ENCODE measurements around the gene SHB.

SHB gene

DNA sequence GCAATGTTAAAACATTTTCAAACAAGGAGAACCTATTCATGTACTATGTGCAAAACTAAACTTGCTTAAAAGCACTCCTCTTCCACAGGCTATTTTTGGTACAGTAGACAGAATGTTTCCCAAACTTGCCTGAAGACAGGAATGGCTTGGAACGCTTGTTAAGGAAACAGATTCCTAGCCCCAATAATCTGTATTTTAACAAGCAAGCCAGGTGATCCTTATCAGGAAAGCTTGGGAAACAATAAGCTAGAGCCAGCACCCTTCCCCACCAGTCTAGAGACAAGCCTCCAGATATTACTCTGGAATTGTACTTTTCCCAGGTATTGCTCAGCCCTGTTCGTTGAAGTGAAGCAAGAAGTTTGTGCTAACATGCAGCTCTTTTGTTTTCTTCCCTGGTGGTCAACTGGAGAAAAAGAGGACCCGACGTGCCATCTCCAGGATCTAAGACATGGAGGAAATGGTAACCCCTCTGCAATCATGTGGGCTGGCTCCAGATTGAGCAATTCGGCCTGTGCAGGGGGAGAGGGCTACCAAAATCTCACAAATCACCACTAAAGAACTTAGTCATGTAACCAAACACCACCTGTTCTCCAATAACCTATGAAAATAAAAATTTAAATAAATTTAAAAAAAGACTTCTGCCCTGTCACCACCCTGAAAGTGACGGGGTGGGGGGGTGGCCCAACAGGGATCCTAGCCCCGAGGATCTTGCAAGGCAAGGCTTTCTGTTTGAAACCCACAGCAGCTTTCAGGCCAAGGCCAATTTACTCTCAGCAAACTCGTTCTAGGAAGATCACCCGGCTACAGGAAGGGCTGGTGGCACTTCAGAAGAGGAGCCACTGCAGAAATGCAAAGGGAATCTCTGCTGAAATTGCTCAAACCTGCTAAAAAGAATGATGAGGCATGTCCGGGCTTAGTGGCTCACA lies 48.6 kb downstream of the SHB start:
- DNase-seq, result no peak

DNA sequence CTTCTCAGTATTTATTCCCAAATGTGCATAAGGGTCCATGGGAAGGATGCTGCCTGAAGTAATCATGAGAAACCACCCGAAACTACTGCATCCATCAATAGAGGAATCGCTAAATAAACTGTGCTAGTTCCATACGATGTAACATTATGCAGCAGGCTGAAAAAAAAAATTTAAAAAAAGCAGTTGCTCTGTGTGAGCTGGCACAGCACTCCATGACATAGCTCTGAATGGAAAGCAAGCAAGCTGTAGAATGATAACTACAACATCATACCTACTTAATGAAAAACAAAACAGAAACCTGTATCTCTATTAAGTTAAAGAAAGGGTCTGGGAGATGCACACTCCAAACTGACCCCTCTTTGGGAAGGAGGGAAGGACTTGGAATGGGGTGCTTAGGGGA lies 49.3 kb downstream of the SHB start:
- no peak for DNase-seq

DNA sequence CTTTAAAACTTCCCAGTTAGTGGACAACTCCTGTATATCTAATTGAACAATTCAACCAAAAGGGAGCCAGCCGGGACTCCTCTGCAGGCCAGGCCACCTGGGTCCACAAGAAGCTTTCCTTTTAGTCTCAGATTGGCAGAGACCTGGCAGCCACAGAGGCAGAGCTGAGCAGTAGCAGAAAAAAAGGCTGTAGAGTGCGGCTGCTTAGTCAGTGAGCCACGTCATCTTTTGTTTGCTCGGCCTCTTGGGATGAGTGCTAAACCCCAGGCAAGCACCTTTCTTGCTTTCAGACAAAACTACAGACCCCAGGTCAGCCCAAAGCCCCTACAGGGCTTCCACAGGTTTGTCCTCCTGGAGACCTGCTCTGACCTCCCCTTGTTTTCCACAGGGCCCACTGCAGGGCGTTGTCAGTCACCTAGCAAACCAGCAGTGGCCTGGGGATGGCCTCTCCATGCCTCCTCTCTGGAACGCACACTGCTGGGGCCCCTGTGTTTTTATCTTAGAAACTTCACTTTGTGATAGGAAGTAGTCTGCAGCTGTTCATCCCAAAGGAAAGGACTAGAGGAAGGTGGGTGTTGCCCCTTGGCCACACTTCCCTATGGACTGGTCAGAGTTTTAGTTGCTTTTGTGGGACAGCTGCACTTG lies 49.9 kb downstream of the SHB start:
- DNase-seq, result peak; percentile 11

DNA sequence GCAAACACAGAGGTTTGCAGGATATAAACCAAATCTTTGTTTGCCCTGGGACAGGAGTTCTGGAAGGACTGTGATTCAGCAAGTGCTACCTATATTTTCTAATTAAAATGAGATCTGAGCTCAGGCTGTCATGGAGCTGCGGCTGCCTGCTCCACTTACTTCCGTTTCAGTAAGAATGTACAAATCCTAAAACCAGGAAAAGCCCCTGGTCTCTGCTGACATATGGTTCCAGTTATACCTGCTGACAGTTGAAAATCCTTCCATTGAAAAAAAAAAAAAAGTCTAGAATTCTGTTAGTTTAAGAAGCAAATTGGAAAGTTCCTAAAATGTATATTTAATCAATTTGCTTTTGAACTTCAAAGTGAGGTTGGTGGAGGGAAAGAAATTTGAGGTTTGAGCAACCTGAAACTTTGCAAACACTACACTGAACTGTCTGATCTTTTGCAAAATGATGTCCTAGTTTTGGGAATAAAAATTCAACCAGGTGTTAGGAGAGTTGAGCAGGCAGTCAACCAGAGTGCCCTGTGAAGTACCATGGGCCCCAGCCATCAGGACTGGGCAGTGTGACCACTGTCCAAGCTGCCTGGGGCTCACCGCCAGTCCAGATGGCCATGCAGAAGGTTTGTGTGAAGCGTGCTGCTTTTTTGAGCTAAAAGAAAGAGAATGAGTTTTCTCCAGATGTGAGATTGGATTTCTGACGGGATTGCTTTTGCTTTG lies 50.6 kb downstream of the SHB start:
- DNase-seq, result no peak

DNA sequence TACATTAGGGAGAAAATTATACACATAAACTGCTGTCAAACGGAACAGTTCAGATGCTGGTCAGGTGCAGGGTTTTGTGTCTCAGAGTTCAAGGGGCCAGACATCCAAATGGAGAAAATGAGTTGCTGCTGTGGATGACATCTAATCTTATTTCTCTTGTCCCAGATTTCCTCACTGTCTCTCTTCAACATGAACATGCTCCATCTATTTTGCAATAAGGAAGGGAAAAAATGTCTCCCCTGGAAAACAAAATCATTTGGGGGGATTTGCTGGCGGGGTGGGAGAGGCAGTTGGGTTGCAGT lies 51.2 kb downstream of the SHB start:
- no peak for DNase-seq

DNA sequence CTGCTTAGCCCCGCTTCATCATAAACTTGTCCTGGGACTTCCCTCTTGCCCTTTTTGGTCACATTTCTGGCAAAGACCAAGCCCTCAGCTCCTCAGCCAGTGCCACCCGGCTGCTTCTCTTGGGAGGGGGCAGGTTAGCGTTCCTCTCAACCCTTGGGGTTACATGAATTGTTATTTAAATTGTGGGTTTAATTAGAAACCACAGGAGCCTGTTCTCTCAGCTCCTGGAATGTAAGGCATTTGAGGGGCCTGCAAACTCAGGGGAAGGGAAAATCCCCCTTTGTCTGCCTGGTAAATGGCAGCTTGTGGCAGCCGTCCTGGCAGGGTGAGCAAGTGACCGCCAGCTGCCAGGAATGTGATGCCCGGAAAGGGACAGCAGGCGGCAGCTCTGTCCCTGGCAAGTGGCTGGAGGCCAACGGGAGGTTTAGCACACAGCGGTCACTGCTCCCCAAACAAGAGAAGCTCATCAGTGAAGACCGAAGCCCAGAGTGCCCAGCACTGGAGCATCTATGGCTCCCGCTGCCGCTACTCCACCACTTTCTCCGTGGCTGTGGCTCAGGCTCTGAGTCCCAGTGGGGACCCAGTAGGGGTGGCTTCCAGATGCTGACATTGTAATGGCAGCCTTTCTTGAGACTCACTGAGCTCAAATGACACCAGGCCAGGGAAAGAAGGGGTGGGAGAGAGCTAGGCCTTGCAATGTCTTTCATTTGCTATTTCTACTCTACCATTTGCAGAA lies 51.7 kb downstream of the SHB start:
- DNase-seq, result peak; percentile 15

DNA sequence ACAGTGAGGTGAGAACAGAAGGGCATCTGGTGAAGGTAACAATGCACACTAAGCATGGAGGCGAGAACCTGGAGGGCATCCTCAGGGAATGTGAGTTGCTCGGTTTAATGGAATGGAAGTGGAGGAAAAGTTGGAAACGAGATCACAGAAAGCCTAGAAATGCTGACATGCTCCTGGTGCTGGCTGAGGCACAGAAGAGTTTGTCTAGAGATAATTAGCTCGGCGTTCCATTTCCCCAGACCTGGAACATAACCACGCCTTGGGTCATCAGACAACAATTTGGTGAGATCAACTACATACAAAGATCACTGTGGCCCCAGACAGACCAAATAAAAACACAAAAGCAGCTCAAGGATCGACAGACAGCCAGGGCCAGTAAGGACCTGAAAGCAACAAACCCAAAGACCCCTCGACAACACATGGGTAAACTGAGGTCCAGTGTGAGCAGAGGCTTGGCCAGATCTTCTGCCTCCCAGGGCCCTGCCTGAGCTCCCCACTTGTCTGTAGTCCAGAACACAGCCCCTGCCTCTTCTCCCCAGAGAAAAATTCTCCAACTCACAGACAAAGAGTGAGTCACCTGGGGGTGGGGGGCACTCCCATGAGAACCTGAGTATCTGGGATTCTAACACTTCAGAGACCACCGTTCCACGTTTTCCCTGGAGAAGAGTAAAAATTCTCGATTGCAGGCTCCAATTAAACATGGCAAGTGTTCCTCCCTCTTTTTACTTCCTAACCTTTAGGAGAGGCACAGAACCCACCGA lies 52.5 kb downstream of the SHB start:
- DNase-seq, result no peak

DNA sequence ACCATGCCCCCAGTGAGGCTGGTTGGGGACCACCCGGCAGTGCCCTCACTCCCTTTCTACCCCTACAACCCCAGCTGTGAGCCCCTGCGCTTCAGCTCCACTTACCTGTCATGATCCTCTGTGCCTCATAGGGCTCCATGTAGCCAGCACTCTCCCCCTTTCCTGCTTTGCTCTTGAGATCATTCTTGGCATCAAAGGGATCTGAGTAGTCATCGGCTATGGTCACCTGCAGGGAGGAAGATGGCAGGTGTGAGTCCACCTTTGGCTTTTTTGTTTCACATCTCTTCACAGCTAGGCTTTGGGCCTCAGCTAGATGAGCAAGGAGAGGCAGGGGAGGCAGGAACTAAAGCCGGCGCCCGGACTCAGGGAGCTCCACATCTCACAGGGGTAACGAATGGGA lies 53.1 kb downstream of the SHB start:
- no peak for DNase-seq

DNA sequence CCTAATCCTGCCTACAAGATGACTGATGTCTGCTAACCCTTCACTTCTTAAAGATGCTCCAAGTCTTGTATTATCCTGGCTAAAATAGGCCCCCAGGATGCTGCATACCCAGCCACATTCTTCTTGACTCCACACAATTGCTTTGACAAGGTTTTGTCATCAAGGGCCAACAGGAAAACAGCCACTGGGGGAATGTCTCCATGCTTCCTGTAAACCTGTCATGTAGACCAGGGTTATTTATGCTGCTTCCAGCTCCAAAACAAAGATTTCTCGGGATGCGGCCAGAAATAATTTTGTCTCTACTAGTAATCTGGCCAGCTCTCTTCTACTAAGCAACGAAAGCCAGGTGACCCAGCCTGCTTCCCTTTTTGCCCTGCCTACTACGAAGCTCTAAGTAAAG lies 53.8 kb downstream of the SHB start:
- DNase-seq, result no peak

DNA sequence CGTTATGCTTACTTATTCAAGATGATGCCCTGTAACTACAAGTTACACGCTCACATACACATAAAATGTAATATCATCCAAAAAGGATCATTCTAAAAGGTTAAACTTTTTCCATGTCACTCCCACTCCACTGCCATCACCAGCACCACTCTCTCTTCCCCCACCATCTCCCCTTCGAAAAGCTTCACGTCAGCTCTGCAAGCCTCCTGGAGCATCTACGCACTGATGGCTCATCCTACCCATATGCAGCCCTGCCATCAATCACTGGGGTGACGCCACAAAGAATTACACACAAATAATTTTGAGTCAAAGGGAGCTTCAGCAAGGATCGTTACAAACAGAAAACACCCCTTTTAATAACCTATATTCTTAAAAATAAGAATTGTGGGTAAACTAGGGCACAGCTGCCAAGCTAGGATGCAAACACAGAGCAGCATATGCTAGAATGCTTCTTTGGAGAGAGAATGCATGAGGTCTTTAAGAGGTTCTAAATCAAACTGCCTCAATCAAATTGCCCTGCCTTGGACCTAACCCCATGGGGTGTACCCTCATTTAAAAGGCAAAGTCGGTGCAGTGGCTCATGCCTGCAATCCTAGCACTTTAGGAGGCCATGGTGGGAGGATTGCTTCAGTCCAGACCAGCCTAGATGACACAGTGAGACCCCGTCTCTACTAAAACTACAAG lies 56.1 kb downstream of the SHB start:
- no peak for DNase-seq

DNA sequence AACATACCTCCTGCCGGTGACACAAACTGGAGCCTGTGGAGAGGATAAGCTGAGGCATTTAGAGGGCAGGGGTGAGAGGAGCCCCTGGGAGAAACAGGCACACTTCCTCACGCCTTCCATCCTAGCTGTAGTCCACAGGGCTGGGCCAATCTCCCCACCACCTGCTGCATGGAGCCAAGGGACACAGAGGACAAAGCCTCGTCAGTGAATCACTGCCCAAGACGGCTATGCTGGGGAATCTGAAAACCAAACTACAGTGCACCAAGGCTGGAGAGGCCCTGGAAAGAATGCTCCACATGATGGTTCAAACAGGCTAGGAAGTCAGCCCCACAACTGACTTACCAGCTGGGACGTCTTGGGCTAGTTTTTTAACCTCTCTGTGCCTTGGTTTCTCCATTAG lies 57.0 kb downstream of the SHB start:
- no peak for DNase-seq

DNA sequence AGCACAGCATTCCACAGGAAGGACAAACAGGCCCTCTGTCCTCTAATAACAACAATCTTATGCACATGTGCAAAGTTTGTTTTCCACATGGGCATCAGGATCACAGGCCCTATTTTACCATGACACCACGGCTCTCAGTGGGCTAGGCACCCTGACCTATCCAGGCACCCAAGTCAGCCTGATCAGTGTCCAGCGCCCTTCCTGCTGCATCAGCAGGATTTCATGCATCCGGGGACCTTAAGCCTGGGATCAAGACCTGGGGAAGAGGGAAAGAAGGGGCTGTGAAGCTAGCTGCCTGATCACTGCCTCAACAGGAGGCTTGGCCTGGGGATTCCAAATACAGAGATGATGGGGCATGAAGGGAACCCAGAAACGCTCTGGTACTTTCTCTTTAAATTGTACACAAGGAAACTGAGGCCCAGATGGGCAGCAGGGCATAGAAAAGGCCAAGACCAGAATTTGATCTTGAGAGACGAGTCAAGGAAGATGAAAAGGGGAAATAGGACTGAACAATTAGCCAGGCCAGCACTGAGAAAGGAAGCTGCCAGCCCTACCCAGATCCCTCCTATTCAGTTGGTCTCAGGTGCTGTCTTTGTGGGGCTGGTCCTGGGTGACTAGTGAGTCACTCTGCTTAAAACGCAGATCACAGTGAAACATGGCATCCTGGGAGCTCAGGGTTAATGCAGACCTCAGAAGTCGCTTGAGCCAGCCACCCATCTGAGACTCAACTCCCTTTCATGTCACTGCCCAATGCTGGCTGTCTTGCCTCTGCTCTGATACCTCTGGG lies 57.9 kb downstream of the SHB start:
- DNase-seq, result no peak

DNA sequence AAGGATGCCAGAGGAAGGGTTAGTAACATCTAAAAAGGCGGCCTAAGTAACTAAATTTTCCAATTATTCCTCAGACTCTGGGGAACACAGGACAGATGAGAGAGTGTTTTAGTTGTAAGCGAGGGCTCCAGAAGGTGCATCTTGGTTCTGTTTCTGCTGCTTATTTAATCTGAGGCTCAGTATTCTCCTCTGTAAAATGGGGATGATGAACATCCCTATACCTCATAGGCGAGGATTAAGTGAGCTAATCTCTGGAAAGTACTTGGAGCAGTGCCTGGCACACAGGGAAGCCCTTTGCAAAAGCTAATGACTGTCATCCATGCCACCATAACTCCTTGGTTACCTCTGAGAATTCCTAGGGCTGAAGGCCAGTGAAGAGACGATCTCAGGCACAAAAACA lies 59.0 kb downstream of the SHB start:
- no peak for DNase-seq

DNA sequence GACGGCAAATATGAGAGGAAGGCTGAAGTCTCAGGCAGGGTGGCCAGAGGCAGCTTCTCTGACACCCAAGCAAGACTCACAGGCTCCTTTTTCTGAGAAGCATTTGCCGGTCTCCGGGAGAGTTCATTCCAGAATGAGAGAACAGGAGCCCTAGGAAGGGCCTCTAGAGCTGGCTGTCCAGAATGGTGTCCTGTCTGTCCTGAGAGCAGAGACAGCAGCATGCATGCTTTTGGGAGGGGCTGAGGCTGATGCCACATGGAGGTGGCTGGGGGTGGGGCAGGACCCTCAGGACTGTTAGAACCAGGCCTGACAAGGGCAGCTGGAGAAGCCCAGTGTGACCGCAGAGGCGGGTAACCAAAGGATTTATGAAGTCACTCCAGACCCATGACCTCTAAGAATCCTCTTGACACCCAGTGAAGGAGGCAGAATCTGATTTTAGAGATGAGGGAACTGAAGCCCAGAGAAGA lies 60.0 kb downstream of the SHB start:
- no peak for DNase-seq

DNA sequence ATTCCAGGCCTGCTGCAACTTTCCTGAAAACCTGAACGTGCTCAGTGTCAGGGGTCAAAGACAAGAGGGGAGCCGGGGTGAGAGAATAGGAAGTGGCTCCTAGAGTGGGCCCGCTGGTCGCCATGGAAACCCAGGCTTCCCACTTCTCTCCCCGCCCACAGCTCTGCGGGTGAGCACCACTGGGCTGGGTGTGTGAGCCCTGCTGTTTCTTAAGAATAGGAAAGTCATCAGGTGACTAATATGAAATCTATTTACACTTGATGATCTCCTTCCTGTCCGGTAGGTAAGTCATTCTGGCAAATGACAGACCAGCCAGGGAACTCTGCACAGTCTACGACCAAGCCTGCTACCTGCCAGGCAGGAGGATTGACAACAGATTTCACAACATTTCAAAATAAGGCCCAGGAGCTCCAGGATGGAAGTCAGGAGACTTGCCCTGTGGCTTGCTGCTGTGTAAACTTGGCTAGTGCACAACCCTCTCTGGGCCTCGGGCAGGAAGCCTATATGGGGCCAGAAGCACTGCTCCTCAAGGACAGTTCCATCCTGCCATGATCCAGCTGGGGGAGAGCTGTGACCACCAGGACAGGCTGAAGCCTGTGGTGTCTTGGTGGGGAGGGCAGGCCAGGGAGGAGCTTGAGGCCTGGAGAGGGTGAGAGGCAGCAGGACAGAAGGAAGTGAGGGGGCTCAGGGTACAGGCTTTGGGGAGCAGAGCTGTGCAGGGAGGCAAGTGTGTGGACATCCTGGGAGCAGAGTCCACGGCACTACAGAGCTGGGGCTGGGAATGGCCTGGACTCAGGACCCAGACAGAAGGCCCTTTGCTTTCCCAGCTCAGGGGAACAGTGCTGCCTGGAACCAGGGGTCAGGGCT lies 60.6 kb downstream of the SHB start:
- DNase-seq, result no peak

DNA sequence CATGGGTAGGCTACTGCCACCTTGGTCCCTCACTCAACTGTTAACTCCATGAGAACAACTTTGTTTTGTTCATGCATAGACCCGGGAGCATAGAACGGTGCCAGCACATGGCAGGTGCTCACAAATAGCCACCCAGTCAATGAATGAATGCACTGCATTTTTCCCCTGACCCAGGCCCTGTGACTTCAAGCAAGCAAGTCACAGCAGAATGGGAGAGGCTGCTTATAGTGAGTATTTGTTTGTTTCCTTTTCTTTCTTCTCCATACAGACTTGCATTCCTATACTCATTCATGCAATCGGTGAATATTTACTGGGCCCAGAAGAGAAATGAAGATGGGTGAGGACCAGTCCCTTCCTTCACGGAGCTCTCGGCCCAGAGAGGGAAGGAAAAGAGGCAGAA lies 62.0 kb downstream of the SHB start:
- DNase-seq, result no peak

DNA sequence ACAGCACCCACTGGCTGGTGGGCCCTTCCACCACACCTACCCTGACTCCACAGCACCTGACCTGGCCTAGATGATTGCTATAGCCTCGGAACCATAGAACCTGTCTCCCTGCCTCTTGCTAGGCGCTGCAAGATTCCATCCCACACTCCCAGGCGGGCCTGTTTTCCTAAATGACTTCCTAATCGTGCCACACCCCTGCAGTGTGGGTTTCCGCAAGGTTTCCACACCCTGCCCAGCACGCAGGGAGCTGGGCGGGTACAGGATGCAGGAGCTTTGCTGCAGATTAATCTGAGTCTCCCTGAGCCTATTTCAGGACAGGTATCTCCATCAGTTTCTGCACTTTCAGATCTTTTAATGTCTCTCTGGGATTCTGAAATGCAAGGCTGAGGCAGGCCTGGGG lies 62.9 kb downstream of the SHB start:
- DNase-seq, result no peak

DNA sequence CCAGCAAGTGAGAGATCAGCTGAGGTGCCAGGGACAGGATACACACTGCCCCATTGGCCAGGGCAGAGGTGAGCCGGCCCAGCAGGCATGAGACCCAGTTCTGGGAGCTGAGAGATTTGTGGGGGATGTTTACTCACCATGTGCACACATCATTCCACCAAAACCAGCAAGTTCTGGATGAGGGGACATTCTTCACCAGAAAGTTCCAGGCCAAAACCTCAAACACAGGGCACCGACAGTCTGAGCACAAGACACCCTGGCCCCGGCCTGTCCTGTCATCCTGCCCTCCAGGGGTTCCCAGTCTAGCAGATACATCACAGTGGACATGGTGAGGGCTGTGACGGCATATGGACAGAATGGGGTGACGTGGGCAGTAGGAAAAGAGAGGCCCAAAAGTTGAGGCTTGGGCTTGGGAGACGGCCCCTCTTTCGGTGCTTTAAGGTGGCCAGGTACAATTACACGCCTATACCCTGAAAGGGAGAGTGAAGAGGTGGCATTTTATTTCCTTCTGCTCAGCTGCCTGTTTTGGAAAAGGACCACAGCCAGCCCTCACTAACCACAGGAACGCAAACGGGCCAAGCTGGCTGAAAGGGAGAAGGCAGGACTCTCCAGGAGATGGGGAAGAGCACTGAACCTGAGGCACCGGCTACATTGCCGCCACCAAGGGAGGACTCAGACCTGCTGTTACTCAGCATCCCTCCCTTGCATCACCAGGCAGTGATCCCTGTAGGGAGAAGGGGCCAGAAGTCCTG lies 64.0 kb downstream of the SHB start:
- DNase-seq, result no peak
